IPS DF 4.7 (cell line): ENCODE measurements around the gene LRRC61.
"Not testable (repeated sequence)": the region's sequence is repeated elsewhere in the genome, so short reads cannot be mapped to it uniquely, and the experiment has no call there.

Experiments used
- DNase-seq: peaks from one replicate; pipeline ENCODE4 v3.0.0-alpha.2; 2013; ENCODE audit warnings: low spot score; ENCODE audit errors: extremely low read depth

Gene LRRC61

DNA sequence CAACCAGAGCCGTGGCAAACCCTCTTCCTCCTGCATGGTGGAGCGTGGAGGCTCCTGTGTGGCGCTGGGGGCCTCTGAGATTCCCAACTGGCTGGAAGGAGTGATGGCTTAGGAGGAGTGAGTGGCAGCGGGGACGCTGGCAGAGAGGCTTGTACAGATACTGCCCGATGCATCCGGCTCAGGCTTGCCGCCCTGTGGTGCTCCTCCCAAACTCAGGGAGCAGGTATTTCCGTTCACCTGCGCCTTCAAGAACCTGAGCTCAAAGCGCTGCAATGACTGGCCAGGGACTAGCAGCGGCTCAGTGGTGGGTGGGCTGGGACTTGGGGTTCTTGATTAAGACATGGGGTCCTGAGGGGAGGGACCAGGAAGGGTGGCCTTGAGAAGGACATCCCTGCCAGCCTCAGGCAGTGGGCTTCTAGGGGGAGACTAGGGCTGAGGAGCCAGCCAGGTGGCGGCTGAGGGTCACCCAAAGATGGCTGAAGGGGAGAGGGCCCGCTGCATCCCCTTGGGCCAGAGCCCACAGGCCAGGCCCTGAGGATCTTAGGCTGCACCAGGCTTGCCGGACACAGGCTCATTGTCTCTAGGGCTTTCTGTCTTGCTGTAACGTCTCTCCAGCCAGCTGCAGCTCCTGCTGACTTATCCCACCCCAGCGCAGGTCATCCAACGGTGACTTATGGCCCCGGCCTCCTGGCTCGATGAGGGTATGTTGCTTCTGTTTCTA, 59.1 kb downstream of the LRRC61 start:
- DNase-seq = no peak

DNA sequence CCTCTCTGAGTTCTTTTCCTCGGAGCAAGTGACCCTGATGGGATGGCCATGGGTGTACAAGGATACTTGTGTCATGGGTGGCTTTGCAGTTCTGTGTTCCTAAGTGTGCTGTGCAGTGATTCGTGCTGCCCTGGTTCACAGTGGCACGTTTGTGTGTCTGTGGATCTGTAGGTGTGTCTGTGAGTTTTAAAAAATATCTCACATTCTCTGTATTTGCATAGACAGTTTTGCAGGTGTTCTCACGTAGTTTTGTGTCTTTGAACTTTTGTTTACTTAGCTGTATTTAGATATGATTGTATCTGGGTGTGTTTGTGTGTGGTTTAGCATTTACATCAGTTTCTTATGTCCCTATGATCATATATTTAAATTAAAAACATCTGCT, 59.7 kb downstream of the LRRC61 start:
- DNase-seq = no peak

- DNase-seq = no peak
These were observed 60.7 kb downstream of the LRRC61 start for GRCh38 chr7:150383710-150384397.

- DNase-seq = no peak
These were observed 61.5 kb downstream of the LRRC61 start for GRCh38 chr7:150384406-150385301.

DNA sequence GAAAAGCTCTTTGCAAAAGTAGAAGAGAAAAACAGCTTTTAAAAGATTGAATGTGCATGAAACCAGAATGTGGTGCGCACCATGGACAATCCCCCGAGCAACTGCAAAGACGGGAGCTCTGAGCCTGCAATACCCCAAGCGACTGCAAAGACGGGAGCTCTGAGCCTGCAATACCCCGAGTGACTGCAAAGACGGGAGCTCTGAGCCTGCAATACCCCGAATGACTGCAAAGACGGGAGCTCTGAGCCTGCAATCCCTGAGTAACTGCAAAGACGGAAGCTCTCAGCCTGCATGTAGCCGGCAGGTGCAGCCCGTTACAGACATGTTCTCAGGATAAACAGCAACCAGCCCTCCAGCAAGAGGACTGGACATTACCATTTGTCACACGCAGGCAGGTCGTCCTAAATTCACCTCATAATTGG, 62.2 kb downstream of the LRRC61 start:
- DNase-seq = no peak

DNA sequence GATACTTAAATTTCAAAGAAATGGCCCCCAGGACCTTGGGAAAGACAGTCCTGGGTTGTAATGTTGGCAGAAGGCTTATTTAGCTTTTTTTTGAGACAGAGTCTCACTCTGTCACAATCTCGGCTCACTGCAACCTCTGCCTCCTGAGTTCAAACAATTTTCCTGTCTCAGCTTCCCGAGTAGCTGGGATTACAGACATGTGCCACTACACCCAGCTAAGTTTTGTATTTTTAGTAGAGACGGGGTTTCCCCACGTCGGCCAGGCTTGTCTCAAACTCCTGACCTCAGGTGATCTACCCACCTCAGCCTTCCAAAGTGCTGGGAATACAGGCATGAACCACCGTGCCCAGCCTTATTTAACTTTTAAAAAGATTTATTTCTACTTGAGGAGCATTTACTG, 62.7 kb downstream of the LRRC61 start:
- DNase-seq = not testable (repeated sequence)
